ENCODE data around the gene LACRT. TPM values are rescaled to one million over a fixed set of nuclear protein-coding genes. Genes with fewer than 3 reads are reported as not detected.

Gene LACRT
- total and polyA plus RNA-seq, 7 donors, result not detected

GRCh38 chr12:54629925-54630324 lies 4.8 kb downstream of the LACRT start:
- no peaks in the 10 kb centered on the region for H3K27me3 ChIP-seq
- DNase-seq, result no peak
- 86 to 91% methylated on average over 2 of the region's 2 CpGs for WGBS, 2 donors

GRCh38 chr12:54628186-54628846 lies 6.4 kb downstream of the LACRT start:
- H3K27ac ChIP-seq, result no peak overlapping the region
- intact Hi-C loops (cut with DNase I), result no loop called here
- no peak for DNase-seq
- no peaks in the 10 kb centered on the region for H3K36me3 ChIP-seq
- no peaks in the 10 kb centered on the region for H3K9me3 ChIP-seq
- no peaks in the 10 kb centered on the region for H3K27me3 ChIP-seq
- no peaks in the 10 kb centered on the region for H3K4me1 ChIP-seq
- TF ChIP-seq CTCF (IDR thresholded peaks at IDR 0.05) (no peak), EP300 (IDR thresholded peaks at IDR 0.05) (no peak), POLR2AphosphoS5 (IDR thresholded peaks at IDR 0.05) (no peak), POLR2A (IDR thresholded peaks at IDR 0.05) (no peak)
- no peak overlapping the region for H3K4me3 ChIP-seq
- 94 to 95% methylated on average over 3 of the region's 3 CpGs for WGBS, 2 donors

More at GRCh38 chr12:54629925-54630324, 4.8 kb downstream of the LACRT start:
- H3K27ac ChIP-seq, result no peak overlapping the region
- H3K4me3 ChIP-seq, result no peak overlapping the region
- H3K9me3 ChIP-seq, result no peaks in the 10 kb centered on the region
- intact Hi-C loops (cut with DNase I), result no loop called here
- no peaks in the 10 kb centered on the region for H3K36me3 ChIP-seq
- H3K4me1 ChIP-seq, result no peaks in the 10 kb centered on the region
- TF ChIP-seq POLR2A (IDR thresholded peaks at IDR 0.05) (no peak), CTCF (IDR thresholded peaks at IDR 0.05) (no peak), EP300 (IDR thresholded peaks at IDR 0.05) (no peak), POLR2AphosphoS5 (IDR thresholded peaks at IDR 0.05) (no peak)

- intact Hi-C loops (cut with DNase I), result no loop called here
- Histone ChIP-seq H3K4me1 (no peaks in the 10 kb centered on the region), H3K27me3 (no peaks in the 10 kb centered on the region), H3K9me3 (no peaks in the 10 kb centered on the region), H3K4me3 (no peak overlapping the region), H3K27ac (no peak overlapping the region), H3K36me3 (no peaks in the 10 kb centered on the region)
- TF ChIP-seq CTCF (IDR thresholded peaks at IDR 0.05), result no peak
- no peak for TF ChIP-seq POLR2AphosphoS5 (IDR thresholded peaks at IDR 0.05)
- TF ChIP-seq EP300 (IDR thresholded peaks at IDR 0.05), result no peak
- TF ChIP-seq POLR2A (IDR thresholded peaks at IDR 0.05), result no peak
- 86 to 89% methylated on average over 3 of the region's 3 CpGs for WGBS, 2 donors
- no peak for DNase-seq
Measured at GRCh38 chr12:54627304-54627703, 7.4 kb downstream of the LACRT start.

GRCh38 chr12:54625598-54625997 lies 9.1 kb downstream of the LACRT start:
- no peak for DNase-seq
- H3K27ac ChIP-seq, result no peak overlapping the region
- H3K4me1 ChIP-seq, result no peaks in the 10 kb centered on the region
- H3K4me3 ChIP-seq, result no peak overlapping the region
- H3K27me3 ChIP-seq, result no peaks in the 10 kb centered on the region
- intact Hi-C loops (cut with DNase I), result no loop called here
- TF ChIP-seq CTCF (IDR thresholded peaks at IDR 0.05), result no peak
- no peak for TF ChIP-seq POLR2AphosphoS5 (IDR thresholded peaks at IDR 0.05)
- TF ChIP-seq EP300 (IDR thresholded peaks at IDR 0.05), result no peak
- no peak for TF ChIP-seq POLR2A (IDR thresholded peaks at IDR 0.05)
- no peaks in the 10 kb centered on the region for H3K36me3 ChIP-seq
- no peaks in the 10 kb centered on the region for H3K9me3 ChIP-seq

All from sigmoid colon (tissue), 7 donors.